HG03520 (cell line): ENCODE results near the gene PDE10A.

Experiments
- ATAC-seq: cut with Tn5 transposase; IDR thresholded peaks from one replicate; pipeline ENCODE4 v1.9.1; 2021; ENCODE audit warnings: mild to moderate bottlenecking, moderate library complexity; ENCODE audit not compliant: unreplicated experiment

Gene PDE10A

GRCh38 chr6:165656581-165657324, 6.3 kb downstream of the PDE10A start:
- ATAC-seq: no peak

- no peak for ATAC-seq
Measured at GRCh38 chr6:165655191-165655590, 7.8 kb downstream of the PDE10A start.

- ATAC-seq: no peak
Measured at GRCh38 chr6:165654144-165654543, 8.9 kb downstream of the PDE10A start.

GRCh38 chr6:165653607-165654006, 9.4 kb downstream of the PDE10A start:
- ATAC-seq: no peak

GRCh38 chr6:165653196-165653595, 9.8 kb downstream of the PDE10A start:
- ATAC-seq: no peak

- no peak for ATAC-seq
Measured at GRCh38 chr6:165652766-165653165, 10.3 kb downstream of the PDE10A start.

- no peak for ATAC-seq
Measured at GRCh38 chr6:165649166-165650137, 13.6 kb downstream of the PDE10A start.

GRCh38 chr6:165647041-165647440, 16.0 kb downstream of the PDE10A start:
- no peak for ATAC-seq

- ATAC-seq: no peak
Measured at GRCh38 chr6:165645919-165646318, 17.1 kb downstream of the PDE10A start.

GRCh38 chr6:165644586-165645266, 18.3 kb downstream of the PDE10A start:
- ATAC-seq: no peak

- no peak for ATAC-seq
Measured at GRCh38 chr6:165643015-165643414, 20.0 kb downstream of the PDE10A start.

GRCh38 chr6:165641672-165642156, 21.3 kb downstream of the PDE10A start:
- no peak for ATAC-seq

GRCh38 chr6:165640806-165641205, 22.2 kb downstream of the PDE10A start:
- no peak for ATAC-seq

GRCh38 chr6:165638530-165638929, 24.5 kb downstream of the PDE10A start:
- ATAC-seq: no peak

GRCh38 chr6:165637586-165637985, 25.5 kb downstream of the PDE10A start:
- no peak for ATAC-seq

- no peak for ATAC-seq
Measured at GRCh38 chr6:165636402-165637048, 26.5 kb downstream of the PDE10A start.

- ATAC-seq: no peak
Measured at GRCh38 chr6:165635965-165636364, 27.1 kb downstream of the PDE10A start.

- no peak for ATAC-seq
Measured at GRCh38 chr6:165634101-165634880, 28.8 kb downstream of the PDE10A start.

GRCh38 chr6:165632194-165632593, 30.8 kb downstream of the PDE10A start:
- ATAC-seq: no peak

GRCh38 chr6:165630544-165630953, 32.5 kb downstream of the PDE10A start:
- ATAC-seq: no peak
